MM.1S (cell line): ENCODE measurements around the gene SMKR1.

ENCODE experiments used
- DNase-seq: peaks from one replicate; pipeline ENCODE4 v3.0.0-alpha.2; 2015
- H2AFZ ChIP-seq: fragments of 300-600 bp; sonication (generic); 2 replicates; pipeline ENCODE4 v1.6.0; 2016; ENCODE audit warnings: antibody characterized with exemption, low read length
- H3F3A ChIP-seq: fragments of 300-600 bp; sonication (generic); 2 replicates; pipeline ENCODE4 v1.6.1; 2016; ENCODE audit warnings: mild to moderate bottlenecking, antibody characterized with exemption, low read length, moderate library complexity, mixed read lengths; ENCODE audit not compliant: insufficient read depth
- H3K27ac ChIP-seq: fragments of 300-600 bp; sonication (generic); 2 replicates; pipeline ENCODE4 v1.5.1; 2016; ENCODE audit warnings: mild to moderate bottlenecking, low read length
- H3K27me3 ChIP-seq: fragments of 300-600 bp; sonication (generic); replicated peaks from 2 replicates; pipeline ENCODE4 v1.6.0; 2016; ENCODE audit warnings: low read length; ENCODE audit not compliant: insufficient read depth
- H3K36me3 ChIP-seq: fragments of 300-600 bp; sonication (generic); replicated peaks from 2 replicates; pipeline ENCODE4 v1.6.1; 2016; ENCODE audit warnings: mild to moderate bottlenecking, low read length, mixed read lengths; ENCODE audit not compliant: insufficient read depth
- H3K4me1 ChIP-seq: fragments of 300-600 bp; sonication (generic); 2 replicates; pipeline ENCODE4 v1.6.1; 2016; ENCODE audit warnings: low read length, mixed read lengths
- H3K4me2 ChIP-seq: fragments of 300-600 bp; sonication (generic); 2 replicates; pipeline ENCODE4 v1.6.0; 2016; ENCODE audit warnings: low read depth, low read length
- H3K4me3 ChIP-seq: fragments of 300-600 bp; sonication (generic); 2 replicates; pipeline ENCODE4 v1.5.1; 2016; ENCODE audit warnings: low read length, mixed read lengths
- H3K79me2 ChIP-seq: fragments of 300-600 bp; sonication (generic); 2 replicates; pipeline ENCODE4 v1.6.1; 2016; ENCODE audit warnings: mixed run types, low read length, mixed read lengths
- H3K9ac ChIP-seq: fragments of 300-600 bp; sonication (generic); 2 replicates; pipeline ENCODE4 v1.6.1; 2016; ENCODE audit warnings: low read length, mixed read lengths
- H3K9me2 ChIP-seq: fragments of 300-600 bp; sonication (generic); replicated peaks from 2 replicates; pipeline ENCODE4 v1.6.1; 2016; ENCODE audit warnings: mild to moderate bottlenecking, low read length, mixed read lengths; ENCODE audit not compliant: insufficient read depth
- H3K9me3 ChIP-seq: fragments of 300-600 bp; sonication (generic); replicated peaks from 2 replicates; pipeline ENCODE4 v1.6.1; 2016; ENCODE audit warnings: mild to moderate bottlenecking, low read length, mixed read lengths; ENCODE audit not compliant: insufficient read depth
- H4K20me1 ChIP-seq: fragments of 300-600 bp; sonication (generic); 2 replicates; pipeline ENCODE4 v1.6.1; 2016; ENCODE audit warnings: mild to moderate bottlenecking, low read length, moderate library complexity, mixed read lengths; ENCODE audit not compliant: insufficient read depth
- CTCF ChIP-seq: fragments of 300-600 bp; sonication (generic); IDR thresholded peaks from 2 replicates; pipeline ENCODE4 v1.5.1; 2016; ENCODE audit warnings: antibody characterized with exemption, low read length, mixed read lengths
- EZH2 ChIP-seq: fragments of 300-600 bp; sonication (generic); optimal IDR thresholded peaks from 2 replicates; pipeline ENCODE3; 2017; ENCODE audit warnings: low read depth, mild to moderate bottlenecking, antibody characterized with exemption, low read length, mixed read lengths
- EZH2phosphoT487 ChIP-seq: fragments of 300-600 bp; sonication (generic); IDR thresholded peaks from 2 replicates; pipeline ENCODE4 v1.6.1; 2018; ENCODE audit warnings: antibody characterized with exemption, low read length

SMKR1 gene

GRCh38 chr7:129517931-129518330 lies 15.6 kb downstream of the SMKR1 start:
- H3K4me3 ChIP-seq, result no peak overlapping the region
- no peak for TF ChIP-seq EZH2
- no peak for TF ChIP-seq EZH2phosphoT487
- TF ChIP-seq CTCF, result no peak
- no peaks in the 10 kb centered on the region for H3K36me3 ChIP-seq
- H3K9ac ChIP-seq, result no peak overlapping the region
- no peaks in the 10 kb centered on the region for H3K27me3 ChIP-seq
- no peak overlapping the region for H2AFZ ChIP-seq
- no peak for DNase-seq
- no peaks in the 10 kb centered on the region for H3K9me2 ChIP-seq
- no peaks in the 10 kb centered on the region for H3F3A ChIP-seq
- no peaks in the 10 kb centered on the region for H3K79me2 ChIP-seq
- H3K4me2 ChIP-seq, result no peak overlapping the region
- no peaks in the 10 kb centered on the region for H3K9me3 ChIP-seq
- no peaks in the 10 kb centered on the region for H4K20me1 ChIP-seq
- H3K4me1 ChIP-seq, result no peaks in the 10 kb centered on the region
- H3K27ac ChIP-seq, result no peak overlapping the region

- no peaks in the 10 kb centered on the region for H3K4me1 ChIP-seq
- no peak for TF ChIP-seq EZH2
- no peak for TF ChIP-seq EZH2phosphoT487
- TF ChIP-seq CTCF, result no peak
- no peak overlapping the region for H3K4me2 ChIP-seq
- H3K9ac ChIP-seq, result no peak overlapping the region
- H3K4me3 ChIP-seq, result no peak overlapping the region
- no peak overlapping the region for H2AFZ ChIP-seq
- H3F3A ChIP-seq, result no peaks in the 10 kb centered on the region
- no peaks in the 10 kb centered on the region for H4K20me1 ChIP-seq
- no peaks in the 10 kb centered on the region for H3K36me3 ChIP-seq
- DNase-seq, result no peak
- no peaks in the 10 kb centered on the region for H3K9me3 ChIP-seq
- H3K27me3 ChIP-seq, result no peaks in the 10 kb centered on the region
- no peaks in the 10 kb centered on the region for H3K9me2 ChIP-seq
- no peaks in the 10 kb centered on the region for H3K79me2 ChIP-seq
- H3K27ac ChIP-seq, result no peak overlapping the region
Measured at GRCh38 chr7:129519464-129519863, 17.1 kb downstream of the SMKR1 start.

- Histone ChIP-seq H2AFZ (no peak overlapping the region), H3K9me2 (no peaks in the 10 kb centered on the region), H3K27ac (no peak overlapping the region), H3K79me2 (no peaks in the 10 kb centered on the region), H3F3A (no peaks in the 10 kb centered on the region), H3K4me1 (no peaks in the 10 kb centered on the region), H3K27me3 (no peaks in the 10 kb centered on the region), H3K36me3 (no peaks in the 10 kb centered on the region), H3K4me2 (no peak overlapping the region), H3K9me3 (no peaks in the 10 kb centered on the region), H3K4me3 (no peak overlapping the region), H3K9ac (no peak overlapping the region), H4K20me1 (no peaks in the 10 kb centered on the region)
- no peak for DNase-seq
- TF ChIP-seq EZH2phosphoT487 (no peak), CTCF (no peak), EZH2 (no peak)
Measured at GRCh38 chr7:129522088-129522970, 20.0 kb downstream of the SMKR1 start.
